Activated B cell treated with CpG ODN at 0.5 μM for 24 hours (primary cell): ENCODE measurements around the gene FMNL2. TPM values are rescaled to one million over a fixed set of nuclear protein-coding genes. Genes with fewer than 3 reads are reported as not detected.

Experiments used
- ATAC-seq: fragments of 200-7000 bp; cut with Tn5 transposase; one replicate; pipeline ENCODE4 v1.10.0; 2021; ENCODE audit warnings: low read depth, mild to moderate bottlenecking, moderate library complexity
- CTCF ChIA-PET: fragments of 350-600 bp; sonication (Branson Sonifier 250); formaldehyde crosslinking; loops from one replicate; lab custom pipeline; 2021; ENCODE audit warnings: antibody characterized with exemption; lab: Charles Lee
- POLR2A ChIA-PET: fragments of 350-600 bp; sonication (Branson Sonifier 250); formaldehyde crosslinking; loops from one replicate; lab custom pipeline; 2021; ENCODE audit warnings: antibody characterized with exemption; lab: Charles Lee
- DNase-seq: peaks from one replicate; pipeline ENCODE4 v3.0.0; 2022
- H3K27ac Mint-ChIP-seq: one replicate; pipeline ENCODE4 v1.8.0; 2020; ENCODE audit warnings: mixed read lengths
- H3K27me3 Mint-ChIP-seq: one replicate; pipeline ENCODE4 v1.8.0; 2021; ENCODE audit warnings: mixed read lengths
- H3K36me3 Mint-ChIP-seq: one replicate; pipeline ENCODE4 v1.8.0; 2021; ENCODE audit warnings: low read depth, mixed read lengths
- H3K4me1 Mint-ChIP-seq: one replicate; pipeline ENCODE4 v1.8.0; 2021; ENCODE audit warnings: mixed read lengths
- H3K4me3 Mint-ChIP-seq: one replicate; pipeline ENCODE4 v1.8.0; 2020; ENCODE audit warnings: mild to moderate bottlenecking, mixed read lengths
- H3K9me3 Mint-ChIP-seq: one replicate; pipeline ENCODE4 v1.8.0; 2020; ENCODE audit warnings: mixed read lengths
- intact Hi-C: fragments of 100-400 bp; cut with micrococcal nuclease; formaldehyde crosslinking; loops from one replicate; pipeline ENCODE4 v1.15.1; 2024
- total RNA-seq: library from RNA; stranded (reverse); gene quantifications from 2 replicates; pipeline ENCODE4 v1.2.3, GENCODE V29; 2022
- TF ChIP-seq, protein P1 (sequence below): fragments of 200-600 bp; IDR thresholded peaks from one replicate; pipeline ENCODE4 v1.8.0; 2022; ENCODE audit warnings: antibody characterized with exemption, mild to moderate bottlenecking

The FMNL2 gene
- total RNA-seq, 1 donor from 2014 or later = 4.0 TPM

DNA sequence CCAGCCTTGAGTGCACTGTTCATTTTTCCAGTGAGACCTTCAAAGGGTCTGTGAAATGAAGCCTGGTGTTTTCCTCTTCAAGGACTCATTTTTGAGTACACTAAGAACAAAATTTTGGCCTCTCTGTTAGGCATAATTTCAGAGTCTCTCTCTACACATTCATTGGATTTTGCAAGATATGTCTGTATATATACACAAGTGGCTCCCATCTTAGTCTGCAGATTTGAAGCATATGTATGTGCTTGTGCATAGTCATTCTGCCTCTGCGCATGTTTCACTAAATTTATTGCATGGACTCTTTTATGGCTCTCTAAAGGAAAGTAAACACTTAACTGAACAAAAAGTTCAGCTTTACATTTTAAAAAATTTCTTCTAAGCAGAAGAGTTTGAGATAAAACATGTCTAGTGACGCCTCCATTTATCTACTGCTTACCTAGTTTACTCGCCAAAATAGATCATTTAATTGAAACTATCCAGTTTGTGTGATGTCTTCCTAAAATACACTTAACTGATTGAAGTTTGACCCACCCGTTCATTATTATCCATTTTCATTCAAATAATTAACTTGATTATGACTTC lies 145.9 kb downstream of the FMNL2 start:
- ChIA-PET CTCF (no interaction called here), POLR2A (no interaction called here)
- Mint-ChIP-seq H3K36me3 (no peaks in the 10 kb centered on the region), H3K9me3 (no peaks in the 10 kb centered on the region), H3K4me3 (no peak overlapping the region), H3K27me3 (no peaks in the 10 kb centered on the region), H3K27ac (no peak overlapping the region), H3K4me1 (peaks cover 5% of the 10 kb centered on the region)
- ATAC-seq (no peak), DNase-seq (no peak)
- TF ChIP-seq, protein P1, sequence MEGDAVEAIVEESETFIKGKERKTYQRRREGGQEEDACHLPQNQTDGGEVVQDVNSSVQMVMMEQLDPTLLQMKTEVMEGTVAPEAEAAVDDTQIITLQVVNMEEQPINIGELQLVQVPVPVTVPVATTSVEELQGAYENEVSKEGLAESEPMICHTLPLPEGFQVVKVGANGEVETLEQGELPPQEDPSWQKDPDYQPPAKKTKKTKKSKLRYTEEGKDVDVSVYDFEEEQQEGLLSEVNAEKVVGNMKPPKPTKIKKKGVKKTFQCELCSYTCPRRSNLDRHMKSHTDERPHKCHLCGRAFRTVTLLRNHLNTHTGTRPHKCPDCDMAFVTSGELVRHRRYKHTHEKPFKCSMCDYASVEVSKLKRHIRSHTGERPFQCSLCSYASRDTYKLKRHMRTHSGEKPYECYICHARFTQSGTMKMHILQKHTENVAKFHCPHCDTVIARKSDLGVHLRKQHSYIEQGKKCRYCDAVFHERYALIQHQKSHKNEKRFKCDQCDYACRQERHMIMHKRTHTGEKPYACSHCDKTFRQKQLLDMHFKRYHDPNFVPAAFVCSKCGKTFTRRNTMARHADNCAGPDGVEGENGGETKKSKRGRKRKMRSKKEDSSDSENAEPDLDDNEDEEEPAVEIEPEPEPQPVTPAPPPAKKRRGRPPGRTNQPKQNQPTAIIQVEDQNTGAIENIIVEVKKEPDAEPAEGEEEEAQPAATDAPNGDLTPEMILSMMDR = no peak
- intact Hi-C loops = no loop called here

DNA sequence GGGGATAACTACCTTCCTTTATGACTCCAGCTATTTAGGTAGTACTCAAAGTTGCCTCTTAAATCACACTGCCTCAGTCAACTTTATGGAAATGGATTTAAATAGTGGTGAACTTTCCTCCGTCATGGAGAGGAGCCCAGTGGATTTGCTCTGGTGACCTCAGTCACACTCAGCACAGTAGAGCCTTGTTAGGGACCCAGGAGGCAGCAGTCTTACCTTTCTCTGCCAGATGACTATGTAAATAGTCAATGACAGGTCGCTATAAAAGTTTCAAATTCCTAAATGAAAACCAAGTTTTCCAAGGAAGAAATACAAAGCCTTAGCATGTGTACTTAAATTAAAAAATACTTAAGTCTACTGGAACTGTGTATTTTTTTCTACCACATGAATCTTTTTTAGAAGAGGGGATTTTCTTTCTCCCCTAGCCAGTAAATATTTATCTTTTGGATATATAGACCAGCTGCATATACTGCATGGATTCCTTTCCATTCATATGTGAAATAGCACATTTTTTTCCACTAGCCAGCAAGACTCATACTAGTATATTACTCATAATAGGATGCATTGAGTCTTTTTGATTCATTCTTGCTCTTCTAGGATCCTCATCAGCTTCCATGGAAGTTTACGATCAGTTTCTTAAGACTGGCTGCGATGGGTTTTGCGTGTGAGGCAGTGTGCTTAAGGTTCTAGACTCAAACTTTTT lies 147.1 kb downstream of the FMNL2 start:
- TF ChIP-seq, protein P1 = no peak
- no peak for ATAC-seq
- DNase-seq = no peak
- H3K4me3 Mint-ChIP-seq = no peak overlapping the region
- H3K4me1 Mint-ChIP-seq = peaks cover 16% of the 10 kb centered on the region
- H3K36me3 Mint-ChIP-seq = no peaks in the 10 kb centered on the region
- CTCF ChIA-PET = no interaction called here
- intact Hi-C loops = no loop called here
- POLR2A ChIA-PET = no interaction called here
- H3K27me3 Mint-ChIP-seq = no peaks in the 10 kb centered on the region
- H3K27ac Mint-ChIP-seq = no peak overlapping the region
- no peaks in the 10 kb centered on the region for H3K9me3 Mint-ChIP-seq

GRCh38 chr2:152483276-152484063 lies 148.5 kb downstream of the FMNL2 start:
- ATAC-seq (no peak), DNase-seq (no peak)
- ChIA-PET POLR2A (no interaction called here), CTCF (no interaction called here)
- peaks cover 26% of the 10 kb centered on the region for H3K4me1 Mint-ChIP-seq
- intact Hi-C loops = no loop called here
- H3K36me3 Mint-ChIP-seq = no peaks in the 10 kb centered on the region
- no peaks in the 10 kb centered on the region for H3K9me3 Mint-ChIP-seq
- H3K4me3 Mint-ChIP-seq = no peak overlapping the region
- TF ChIP-seq, protein P1 = no peak
- H3K27ac Mint-ChIP-seq = no peak overlapping the region
- no peaks in the 10 kb centered on the region for H3K27me3 Mint-ChIP-seq

DNA sequence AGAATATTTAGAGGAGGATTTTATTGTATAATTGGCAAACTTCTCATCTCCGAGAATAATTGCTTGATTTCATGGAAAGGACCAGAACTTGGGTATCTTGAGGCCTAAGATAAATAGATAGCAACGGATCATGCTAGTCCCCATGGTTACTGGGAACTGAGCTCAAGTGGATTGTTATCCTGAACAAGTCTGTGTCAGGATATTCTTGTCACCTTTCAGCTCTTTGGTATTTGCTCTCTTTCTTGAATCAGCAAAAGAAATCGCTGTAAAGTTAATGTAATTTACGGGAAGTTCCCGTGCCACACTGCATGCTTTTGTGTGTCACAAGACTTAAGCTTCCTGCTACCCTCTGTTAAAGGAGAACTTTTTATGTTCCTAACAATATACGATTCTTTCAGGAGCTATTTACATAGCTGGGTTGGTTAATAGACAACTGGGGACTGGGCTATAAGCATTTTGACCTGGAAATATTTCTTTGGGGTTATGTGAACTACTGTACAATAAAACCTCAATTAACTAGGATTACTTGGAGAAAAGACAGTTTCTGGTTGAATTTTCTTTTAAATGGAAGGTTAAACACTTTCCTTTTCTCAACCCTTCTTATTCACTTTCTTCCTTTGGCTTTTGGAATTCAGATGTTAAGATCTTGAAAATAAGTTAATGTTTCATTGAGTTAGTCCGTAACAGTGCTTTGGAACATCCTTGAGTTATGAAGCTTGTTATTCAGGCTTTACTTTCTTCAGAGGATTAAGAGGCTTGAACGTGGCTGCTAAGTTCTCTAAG lies 151.2 kb downstream of the FMNL2 start:
- ChIA-PET POLR2A (interaction anchor here (0.7 kb wide), 1 partner anchor 15 kb away, joined by 3 read pairs; no protein-coding TSS in a partner anchor), CTCF (no interaction called here)
- TF ChIP-seq, protein P1 = no peak
- Mint-ChIP-seq H3K9me3 (no peaks in the 10 kb centered on the region), H3K27ac (no peak overlapping the region), H3K27me3 (no peaks in the 10 kb centered on the region), H3K4me3 (no peak overlapping the region), H3K36me3 (no peaks in the 10 kb centered on the region), H3K4me1 (peaks cover 37% of the 10 kb centered on the region)
- intact Hi-C loops = no loop called here
- DNase-seq = no peak
- no peak for ATAC-seq
